Endothelial cell of umbilical vein (primary cell): ENCODE measurements around the gene WDR4. TPM values are rescaled to one million over a fixed set of nuclear protein-coding genes. Genes with fewer than 3 reads are reported as not detected.

ENCODE experiments used
- BruUV-seq: library from RNA; stranded (reverse); fragments of 400-500 nt; replicated peaks from 2 replicates; lab custom pipeline; 2021; lab: Mats Ljungman, UMichigan
- CTCF ChIA-PET: fragments of 300-600, 350-600 bp; sonication (Branson Sonifier 250); formaldehyde crosslinking; loops from one replicate; lab custom pipeline; 2021; ENCODE audit warnings: antibody characterized with exemption, inconsistent platforms; lab: Charles Lee
- POLR2A ChIA-PET: fragments of 300-600, 350-600 bp; sonication (Branson Sonifier 250); formaldehyde crosslinking; loops from one replicate; lab custom pipeline; 2021; ENCODE audit warnings: antibody characterized with exemption, inconsistent platforms; lab: Charles Lee
- DNase-seq: peaks from one replicate; pipeline ENCODE4 v3.0.0-alpha.2; 2011; ENCODE audit warnings: low read depth, low spot score
- FAIRE-seq: peaks from 2 replicates; lab custom pipeline; 2011; peaks lifted over from hg19 to GRCh38; lab: Jason Lieb, UNC
- H2AFZ ChIP-seq: 2 replicates; pipeline ENCODE4 v1.6.0; 2012; ENCODE audit warnings: low read depth, low read length, control low read depth, inconsistent platforms
- H3K27ac ChIP-seq: 2 replicates; pipeline ENCODE4 v1.5.1; 2011; ENCODE audit warnings: low read depth, mild to moderate bottlenecking, control low read depth, low read length, moderate library complexity; ENCODE audit not compliant: insufficient read depth
- H3K27me3 ChIP-seq, 2 experiments: 2 replicates each; pipeline versions ENCODE4 v1.6.0 to v1.6.1; 2011; ENCODE audit warnings: low read length in 2 of 2, mixed read lengths in 1 of 2; ENCODE audit not compliant: control insufficient read depth in 2 of 2, insufficient read depth in 2 of 2
- H3K36me3 ChIP-seq, 2 experiments: 2 replicates in 1 of 2; 3 replicates in 1 of 2; pipeline ENCODE4 v1.5.1; 2011; ENCODE audit warnings: low read length in 2 of 2, mild to moderate bottlenecking in 1 of 2, moderate library complexity in 1 of 2; ENCODE audit not compliant: control insufficient read depth in 2 of 2, insufficient read depth in 2 of 2; ENCODE audit errors: extremely low read depth in 1 of 2
- H3K4me1 ChIP-seq: 3 replicates; pipeline ENCODE4 v1.5.1; 2011; ENCODE audit warnings: mild to moderate bottlenecking, low read length; ENCODE audit not compliant: control insufficient read depth, insufficient read depth; ENCODE audit errors: extremely low read depth
- H3K4me2 ChIP-seq: 2 replicates; pipeline ENCODE4 v1.6.1; 2011; ENCODE audit warnings: low read length, control low read depth, mixed read lengths; ENCODE audit not compliant: insufficient read depth
- H3K4me3 ChIP-seq, 3 experiments: fragments of 200-600 bp in 1 of 3; sonication (generic), shearing (Covaris generic) in 1 of 3; replicated peaks in 1 of 3; 2 replicates each; pipeline ENCODE4 v1.5.1; 2011 to 2016; ENCODE audit warnings: control low read depth in 3 of 3, low read length in 3 of 3, mild to moderate bottlenecking in 2 of 3, inconsistent platforms in 1 of 3, low read depth in 1 of 3, moderate library complexity in 1 of 3; ENCODE audit not compliant: insufficient read depth in 1 of 3
- H3K79me2 ChIP-seq: 2 replicates; pipeline ENCODE4 v1.6.0; 2012; ENCODE audit warnings: low read length, inconsistent platforms; ENCODE audit not compliant: control insufficient read depth, insufficient read depth
- H3K9ac ChIP-seq: replicated peaks from 2 replicates; pipeline ENCODE3; 2011; ENCODE audit warnings: low read length, control low read depth; ENCODE audit not compliant: insufficient read depth; ENCODE audit errors: extremely low read depth
- H3K9me1 ChIP-seq: replicated peaks from 3 replicates; pipeline ENCODE4 v1.6.0; 2011; ENCODE audit warnings: mild to moderate bottlenecking, low read length; ENCODE audit not compliant: control insufficient read depth, insufficient read depth; ENCODE audit errors: extremely low read depth
- H3K9me3 ChIP-seq: replicated peaks from 2 replicates; pipeline ENCODE4 v1.5.1; 2012; ENCODE audit warnings: low read length, inconsistent platforms; ENCODE audit not compliant: control insufficient read depth, insufficient read depth
- H4K20me1 ChIP-seq: replicated peaks from 2 replicates; pipeline ENCODE3; 2011; ENCODE audit warnings: mild to moderate bottlenecking, low read length; ENCODE audit not compliant: control insufficient read depth, insufficient read depth; ENCODE audit errors: extremely low read depth
- EZH2 ChIP-seq: IDR thresholded peaks from 2 replicates; pipeline ENCODE4 v1.6.1; 2012; ENCODE audit warnings: borderline replicate concordance, low read depth, mild to moderate bottlenecking, moderate library complexity, low read length, inconsistent platforms; ENCODE audit not compliant: severe bottlenecking
- GATA2 ChIP-seq: IDR thresholded peaks from 2 replicates; pipeline ENCODE4 v1.7.0; 2011; ENCODE audit warnings: low read depth, mild to moderate bottlenecking, moderate library complexity, mixed read lengths, low read length; ENCODE audit not compliant: insufficient read length, insufficient read depth
- JUN ChIP-seq: IDR thresholded peaks from 2 replicates; pipeline ENCODE4 v1.6.1; 2011; ENCODE audit warnings: borderline replicate concordance, low read depth; ENCODE audit not compliant: insufficient read length, insufficient read depth
- MYC ChIP-seq: IDR thresholded peaks from one replicate; pipeline ENCODE4 v1.6.1; 2011; ENCODE audit warnings: mild to moderate bottlenecking, low read depth, low read length
- POLR2A ChIP-seq: IDR thresholded peaks from 2 replicates; pipeline ENCODE4 v1.6.1; 2012; ENCODE audit warnings: low read depth, mild to moderate bottlenecking, control low read depth, low read length
- POLR2AphosphoS5 ChIP-seq: IDR thresholded peaks from 2 replicates; pipeline ENCODE4 v1.6.1; 2012; ENCODE audit warnings: low read depth, mild to moderate bottlenecking, control low read depth, low read length, moderate library complexity; ENCODE audit not compliant: insufficient read depth
- dilution Hi-C: fragments of 300-500 bp; cut with MboI; formaldehyde crosslinking; loops from one replicate; pipeline ENCODE4 v1.15.0; 2019; ENCODE audit warnings: low sequenced_read_pairs; ENCODE audit not compliant: extremely low pct_ligation_motif_present
- intact Hi-C: fragments of 100-400 bp; cut with micrococcal nuclease; formaldehyde crosslinking; loops from one replicate; pipeline ENCODE4 v1.10.0; 2022
- polyA plus RNA-seq, 4 experiments: library from polyadenylated mRNA; depleted of rRNA in 3 of 4; stranded (reverse) in 3 of 4; unstranded in 1 of 4; fragments of >200 nt; gene quantifications; 2 replicates each; pipeline versions ENCODE4 v1.2.1 to v1.2.3, GENCODE V29; 2011 to 2012; ENCODE audit warnings: missing spikeins in 1 of 4
- total RNA-seq: library from RNA; stranded (reverse); gene quantifications from 2 replicates; pipeline ENCODE4 v1.2.3, GENCODE V29; 2021
- TF ChIP-seq, protein P1 (sequence below): IDR thresholded peaks from 2 replicates; pipeline ENCODE4 v1.6.1; 2011; ENCODE audit not compliant: insufficient read depth, insufficient read length

The WDR4 gene
- total and polyA plus RNA-seq, 2 donors (not counting 3 experiments of a cell fraction or from before 2014, with no cell fraction given) = 24.5 to 40.0 TPM

DNA sequence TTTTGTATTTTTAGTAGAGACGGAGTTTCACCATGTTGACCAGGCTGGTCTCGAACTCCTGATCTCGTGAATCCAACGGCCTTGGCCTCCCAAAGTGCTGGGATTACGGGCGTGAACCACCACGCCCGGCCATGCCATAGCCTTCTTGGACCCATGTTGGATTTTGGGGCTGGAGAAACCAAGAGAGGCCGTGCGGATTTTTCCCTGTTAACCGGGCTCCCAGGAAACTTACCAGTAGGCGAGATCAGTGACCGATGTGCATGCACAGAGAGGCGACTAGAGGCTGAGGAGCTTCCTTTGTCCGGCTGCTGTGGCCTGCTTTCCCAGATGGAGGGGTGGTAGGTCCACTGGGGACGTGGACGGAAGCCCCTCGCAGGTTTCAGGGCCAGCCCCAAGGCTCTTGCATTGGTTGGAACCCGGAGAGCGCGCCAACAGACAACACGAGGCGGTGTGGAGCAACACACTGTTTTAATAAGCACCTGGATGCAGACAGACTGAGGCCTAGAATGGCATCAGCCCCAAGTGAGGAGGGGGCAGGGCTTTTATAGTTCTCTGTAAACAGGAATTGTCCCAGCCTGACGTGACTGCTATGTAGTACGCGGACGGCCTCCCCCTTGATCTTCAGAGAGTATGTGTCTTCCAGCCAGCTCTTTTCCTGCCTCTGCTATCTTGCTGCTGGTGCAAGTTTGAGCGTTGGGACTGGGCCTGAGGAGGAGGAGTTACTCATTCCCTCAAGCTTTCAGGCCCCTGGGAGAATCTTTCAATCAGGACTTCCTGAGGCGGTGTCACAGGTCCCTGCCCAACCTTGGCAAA, 46.0 kb upstream of the WDR4 start, which contains the start of gene ERVH48-1:
TSS of gene ERVH48-1 (minus strand) at position 517 of the 813 bp plus-strand sequence. CDS start 6,624 bp downstream, outside the sequence.
- POLR2A ChIA-PET = no interaction called here
- no peak within 1 kb of the TSS for H3K27ac ChIP-seq
- H3K4me1 ChIP-seq = peaks cover 5% of the 10 kb centered on the region
- H3K36me3 ChIP-seq = no peaks in the 10 kb centered on the region
- DNase-seq (no peak), FAIRE-seq (no peak)
- no peaks in the 10 kb centered on the region for H3K79me2 ChIP-seq
- H3K4me2 ChIP-seq = no peak within 1 kb of the TSS
- no peak within 1 kb of the TSS for H3K4me3 ChIP-seq
- BruUV-seq = no TSS peak
- H3K9me3 ChIP-seq = no peaks in the 10 kb centered on the region
- TF ChIP-seq EZH2 (no peak), GATA2 (no peak), MYC (no peak), POLR2A (no peak), POLR2AphosphoS5 (no peak), JUN (no peak)
- TF ChIP-seq, protein P1, sequence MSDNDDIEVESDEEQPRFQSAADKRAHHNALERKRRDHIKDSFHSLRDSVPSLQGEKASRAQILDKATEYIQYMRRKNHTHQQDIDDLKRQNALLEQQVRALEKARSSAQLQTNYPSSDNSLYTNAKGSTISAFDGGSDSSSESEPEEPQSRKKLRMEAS = no peak
- H4K20me1 ChIP-seq = no peaks in the 10 kb centered on the region
- H2AFZ ChIP-seq = peak within 1 kb of the TSS; percentile 97
- peaks cover 0 to under 1% of the 10 kb centered on the region in 2 experiments for H3K27me3 ChIP-seq
- H3K9me1 ChIP-seq = no peaks in the 10 kb centered on the region
- intact Hi-C loops (no loop called here), dilution Hi-C loops (no loop called here)
- no peak within 1 kb of the TSS for H3K9ac ChIP-seq
- CTCF ChIA-PET = no interaction called here
